Smooth muscle cell of the brain vasculature (primary cell): ENCODE results near the gene NDUFB10.

Source experiments
- DNase-seq: peaks from one replicate; pipeline ENCODE4 v3.0.0-alpha.2; 2012; ENCODE audit warnings: low read depth, low spot score

Gene NDUFB10

GRCh38 chr16:2001456-2002355, 42.4 kb downstream of the NDUFB10 start:
- DNase-seq: no peak

- no peak for DNase-seq
Observed at GRCh38 chr16:2002406-2003230, 43.3 kb downstream of the NDUFB10 start.

GRCh38 chr16:2003231-2003826, 44.0 kb downstream of the NDUFB10 start:
- no peak for DNase-seq

GRCh38 chr16:2003827-2004641, 44.7 kb downstream of the NDUFB10 start:
- peak; percentile 61 for DNase-seq

DNA sequence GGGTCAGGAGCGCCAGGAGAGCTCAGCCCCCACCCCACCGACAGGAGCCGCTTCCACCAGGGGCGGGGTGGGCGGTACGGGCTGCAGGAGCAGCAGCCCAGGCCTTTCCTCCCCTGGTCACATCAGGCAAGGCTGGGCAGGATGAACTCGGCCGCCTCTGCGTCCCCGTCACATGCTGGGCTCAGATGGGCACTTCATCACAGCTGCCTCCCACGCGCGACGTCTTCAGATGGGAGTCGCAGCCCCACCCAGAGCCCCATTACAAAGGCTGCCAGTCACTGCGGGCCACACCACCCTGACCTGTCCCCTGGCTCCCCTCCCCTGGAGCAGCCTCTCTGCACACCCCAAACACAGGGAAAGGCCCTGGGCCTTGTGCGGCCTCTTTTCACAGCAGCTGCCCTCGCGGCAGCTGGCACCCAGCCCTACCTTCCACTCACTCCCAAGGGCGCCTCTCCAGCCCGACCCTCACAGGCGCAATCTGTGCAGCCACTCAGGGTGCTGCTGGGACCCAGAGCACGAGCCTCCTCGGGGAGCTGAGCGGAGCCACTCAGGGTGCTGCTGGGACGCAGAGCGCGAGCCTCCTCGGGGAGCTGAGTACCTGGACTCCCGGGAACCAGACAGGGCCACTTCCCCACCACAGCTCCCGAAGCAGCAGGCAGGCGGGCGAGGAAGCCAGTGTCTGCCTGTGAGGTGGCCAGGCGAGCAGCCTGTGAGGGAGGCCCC, 45.6 kb downstream of the NDUFB10 start:
- DNase-seq: no peak

GRCh38 chr16:2005646-2006045, 46.3 kb downstream of the NDUFB10 start:
- DNase-seq: no peak

DNA sequence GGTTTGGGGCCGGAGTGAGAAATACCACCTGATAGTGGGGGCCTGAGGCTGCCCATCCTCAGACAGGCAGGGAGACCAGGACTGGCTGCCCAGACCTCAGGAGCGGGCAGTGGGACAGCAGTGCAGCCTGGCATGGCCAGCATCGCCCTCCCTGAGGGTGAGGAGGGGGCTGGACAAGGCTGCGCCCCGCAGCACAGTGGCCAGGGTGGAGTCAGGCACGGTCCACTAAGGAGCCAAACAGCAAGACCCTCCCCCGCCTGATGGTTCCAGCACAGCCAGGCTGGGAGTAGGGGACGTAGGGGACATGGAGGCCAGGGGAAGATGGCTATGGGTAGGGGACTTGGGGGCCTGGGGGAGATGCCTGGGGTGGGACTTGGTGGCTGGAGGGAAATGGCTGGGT, 47.0 kb downstream of the NDUFB10 start:
- no peak for DNase-seq

- no peak for DNase-seq
Observed at GRCh38 chr16:2007081-2007836, 47.9 kb downstream of the NDUFB10 start.

DNA sequence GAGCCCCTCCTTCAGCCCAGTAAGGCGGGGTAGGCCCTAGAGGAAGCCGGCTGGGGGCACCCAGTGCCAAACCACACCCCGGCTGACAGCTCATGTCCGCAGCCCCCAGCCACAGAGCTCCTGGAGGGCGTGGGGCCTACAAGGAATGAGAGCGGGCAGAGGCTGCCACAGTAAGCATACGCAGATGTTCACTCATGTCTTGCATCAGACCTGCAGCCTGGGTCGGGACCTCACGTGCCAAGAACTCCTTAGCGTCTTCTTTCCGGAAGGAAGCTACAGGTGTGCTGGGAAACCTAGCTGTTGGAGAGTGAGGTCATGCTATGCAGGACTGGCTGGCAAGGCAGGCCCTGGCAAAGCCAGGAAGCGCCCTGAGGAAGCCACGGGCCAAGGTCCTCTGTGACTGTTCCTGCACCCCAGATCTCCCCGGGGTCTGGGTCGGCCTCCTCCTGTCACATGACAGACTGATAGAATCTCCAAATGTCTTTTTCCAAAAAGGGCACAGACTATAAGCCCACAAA, 48.7 kb downstream of the NDUFB10 start:
- DNase-seq: no peak

DNA sequence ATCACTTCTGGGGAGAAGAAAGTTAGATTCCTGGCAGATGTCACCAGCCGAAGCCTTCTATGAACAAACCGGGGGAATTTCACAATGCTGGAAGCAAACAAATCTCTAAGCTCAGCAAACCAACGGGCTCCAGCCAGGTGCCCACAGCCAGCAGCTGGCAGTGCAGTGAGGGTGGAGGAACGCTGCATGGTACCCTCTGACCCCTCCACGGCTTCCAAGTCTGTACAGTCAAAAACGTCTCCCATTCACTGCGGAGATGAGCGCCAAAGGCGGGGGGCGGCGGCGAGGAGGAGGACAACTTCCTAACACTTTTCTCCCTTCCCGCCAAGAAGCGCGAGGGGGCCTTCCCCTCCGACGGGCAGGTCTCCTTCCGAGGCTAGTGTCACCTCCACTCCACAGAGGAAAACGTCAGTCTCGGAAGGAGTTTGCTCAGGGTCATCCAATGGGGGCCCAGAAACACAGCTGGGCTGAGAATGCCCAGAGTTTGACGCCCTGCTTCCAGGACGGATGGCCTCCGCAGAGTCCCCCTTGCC, 49.4 kb downstream of the NDUFB10 start:
- no peak for DNase-seq

DNA sequence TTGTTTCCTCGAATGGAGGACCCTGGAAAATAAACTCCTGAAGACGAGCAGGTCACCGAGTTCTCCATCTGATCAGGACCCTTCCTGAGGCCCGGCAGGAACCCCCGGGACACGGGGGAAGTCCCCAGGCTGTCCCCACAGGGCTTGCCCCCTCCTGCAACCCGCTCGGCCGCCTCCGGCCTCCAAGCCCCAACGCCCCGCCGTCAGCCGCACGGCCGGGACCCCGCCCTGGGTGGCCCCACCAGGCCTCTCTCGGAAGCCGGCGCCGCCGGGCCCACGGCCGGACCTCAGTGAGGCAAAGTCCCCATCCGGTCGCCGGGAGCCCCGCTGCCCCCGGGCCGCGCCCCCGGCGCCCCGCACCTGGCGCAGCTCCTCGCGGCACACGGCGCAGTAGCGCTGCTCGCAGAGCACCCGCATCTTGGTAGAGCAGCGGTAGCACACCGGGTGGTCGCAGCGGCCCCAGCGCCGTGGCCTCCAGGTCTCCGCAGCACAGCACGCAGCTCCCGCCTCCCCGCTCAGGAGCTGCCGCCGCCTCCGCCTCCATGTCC, 49.9 kb downstream of the NDUFB10 start:
- no peak for DNase-seq

- peak; percentile 51 for DNase-seq
Observed at GRCh38 chr16:2009791-2010510, 50.6 kb downstream of the NDUFB10 start, which contains the start of gene ZNF598. Gene ZNF598 (minus strand): TSS chr16:2009821.
